Measurements from ENCODE around the gene KIF21B.

Gene KIF21B

GRCh38 chr1:201019321-201019977 is 4.1 kb downstream of the KIF21B start:
- peak; percentile 70 for DNase-seq (ENCODE audit: low spot score)

DNA sequence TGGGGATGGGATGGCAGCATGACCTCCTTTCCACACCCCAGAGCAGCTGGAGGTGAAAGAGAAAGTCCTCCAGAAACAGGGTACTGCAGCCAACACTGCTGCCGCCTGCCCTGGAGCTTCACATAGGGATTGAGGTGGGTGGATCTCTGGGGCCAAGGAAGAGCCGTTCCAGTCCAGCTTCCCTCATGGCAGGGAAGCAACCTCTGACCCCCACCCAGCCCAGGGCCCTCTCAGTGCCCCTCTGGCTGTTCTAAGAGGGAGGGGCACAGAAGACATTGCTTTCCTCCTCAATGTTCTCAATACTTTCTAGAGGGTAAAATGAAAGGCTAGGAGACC is 5.7 kb downstream of the KIF21B start:
- no peak for DNase-seq (ENCODE audit: low spot score)

- DNase-seq (ENCODE audit: low spot score), result no peak
These were observed 6.3 kb downstream of the KIF21B start for GRCh38 chr1:201016943-201017827.

GRCh38 chr1:201016211-201016651 is 7.3 kb downstream of the KIF21B start:
- DNase-seq (ENCODE audit: low spot score), result no peak

GRCh38 chr1:201015551-201016091 is 7.9 kb downstream of the KIF21B start:
- no peak for DNase-seq (ENCODE audit: low spot score)

DNA sequence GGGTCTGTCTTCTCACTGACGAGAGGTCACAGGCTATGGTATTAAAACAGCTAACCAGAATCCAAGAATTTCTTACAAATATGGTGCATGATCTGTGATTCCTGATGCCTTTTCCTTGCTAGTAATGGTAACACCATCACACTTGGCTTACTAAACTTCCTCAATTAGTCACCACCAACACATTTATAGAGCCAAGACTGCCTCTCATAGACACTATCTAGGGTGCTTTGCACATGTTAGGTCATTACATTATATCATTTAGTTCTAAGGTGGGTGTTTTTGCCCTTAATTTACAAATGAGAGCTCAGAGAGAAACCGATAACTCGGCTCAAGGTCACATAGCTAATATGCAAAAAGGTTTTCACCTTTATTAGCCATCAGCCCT is 8.7 kb downstream of the KIF21B start:
- DNase-seq (ENCODE audit: low spot score), result no peak

DNA sequence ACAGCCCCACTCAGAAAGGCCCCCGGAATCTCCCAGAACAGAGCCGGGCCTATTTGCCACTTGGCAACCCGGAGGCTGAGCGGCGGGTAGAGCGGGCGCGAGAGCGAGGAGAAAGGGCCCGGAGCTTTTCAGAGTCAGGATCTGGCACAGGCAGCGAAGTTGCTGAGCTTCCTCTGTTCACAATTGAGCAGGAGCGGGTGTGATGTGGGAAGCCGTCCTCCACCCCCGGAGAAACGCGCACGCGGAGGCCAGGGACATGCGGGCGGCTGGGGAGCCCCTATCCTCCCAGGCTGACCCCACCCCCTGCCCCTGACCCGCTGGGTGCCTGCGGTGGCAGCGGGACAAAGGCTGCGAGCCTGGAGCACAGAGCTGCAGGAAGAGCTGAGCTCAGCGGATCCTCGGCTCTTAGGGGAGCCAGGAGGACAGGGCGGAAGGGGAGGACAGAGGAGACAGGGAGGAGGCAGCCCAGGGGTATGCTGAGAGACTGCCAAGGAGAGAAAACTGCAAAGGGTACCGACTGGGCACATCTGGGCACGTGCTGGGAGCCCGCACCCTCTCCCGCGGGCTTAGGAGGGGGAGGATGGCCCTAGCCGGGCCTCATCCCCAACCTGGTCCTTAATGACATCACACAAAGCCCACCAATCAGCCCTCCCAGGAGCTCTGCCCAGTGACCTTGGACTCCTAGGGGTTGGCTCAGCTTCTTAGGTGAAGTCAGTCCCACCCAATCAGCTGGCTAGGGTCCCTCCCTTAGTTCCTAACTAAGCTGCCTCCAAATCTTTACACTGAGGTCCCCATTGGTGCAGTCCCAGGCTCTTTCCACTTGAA is 9.3 kb downstream of the KIF21B start:
- no peak for DNase-seq (ENCODE audit: low spot score)

GRCh38 chr1:201013031-201013485 is 10.5 kb downstream of the KIF21B start:
- DNase-seq (ENCODE audit: low spot score), result no peak

GRCh38 chr1:201011616-201012015 is 11.9 kb downstream of the KIF21B start:
- no peak for DNase-seq (ENCODE audit: low spot score)

- no peak for DNase-seq (ENCODE audit: low spot score)
These were observed 13.4 kb downstream of the KIF21B start for GRCh38 chr1:201009962-201010645.

GRCh38 chr1:201008666-201009360 is 14.7 kb downstream of the KIF21B start:
- DNase-seq (ENCODE audit: low spot score), result no peak

DNA sequence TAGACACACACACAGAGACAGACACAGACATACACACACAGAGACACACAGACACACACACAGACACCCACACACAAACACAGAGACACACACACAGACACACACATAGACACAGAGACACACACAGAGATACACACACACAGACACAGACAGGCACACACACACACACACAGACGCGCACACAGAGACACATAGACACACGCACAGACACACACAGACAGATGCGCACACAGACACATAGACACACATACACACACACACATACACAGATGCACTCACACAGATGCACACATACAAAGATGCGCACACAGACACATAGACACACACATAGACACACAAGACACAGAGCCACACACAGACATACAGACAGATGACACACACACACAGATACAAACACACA is 16.0 kb downstream of the KIF21B start:
- DNase-seq (ENCODE audit: low spot score), result no peak

DNA sequence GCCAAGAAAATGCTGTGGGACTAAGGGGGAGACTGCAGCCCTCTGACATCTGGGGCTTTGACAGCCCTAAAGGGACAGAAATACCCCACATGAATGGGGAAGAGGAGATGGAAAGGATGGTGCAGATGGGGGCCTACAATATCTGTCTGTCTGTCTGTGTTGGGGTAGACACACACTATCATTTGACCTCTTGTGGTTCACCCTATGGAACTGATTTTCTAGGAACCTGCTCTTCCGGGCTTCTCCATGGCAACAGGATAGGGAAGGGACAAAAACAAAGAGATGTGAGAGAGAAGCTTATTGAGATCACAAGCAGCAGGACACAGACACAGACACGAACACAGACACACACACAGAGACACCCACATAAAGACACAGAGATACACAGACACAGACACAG is 17.1 kb downstream of the KIF21B start:
- no peak for DNase-seq (ENCODE audit: low spot score)

GRCh38 chr1:201004732-201005131 is 18.8 kb downstream of the KIF21B start:
- DNase-seq (ENCODE audit: low spot score), result no peak

DNA sequence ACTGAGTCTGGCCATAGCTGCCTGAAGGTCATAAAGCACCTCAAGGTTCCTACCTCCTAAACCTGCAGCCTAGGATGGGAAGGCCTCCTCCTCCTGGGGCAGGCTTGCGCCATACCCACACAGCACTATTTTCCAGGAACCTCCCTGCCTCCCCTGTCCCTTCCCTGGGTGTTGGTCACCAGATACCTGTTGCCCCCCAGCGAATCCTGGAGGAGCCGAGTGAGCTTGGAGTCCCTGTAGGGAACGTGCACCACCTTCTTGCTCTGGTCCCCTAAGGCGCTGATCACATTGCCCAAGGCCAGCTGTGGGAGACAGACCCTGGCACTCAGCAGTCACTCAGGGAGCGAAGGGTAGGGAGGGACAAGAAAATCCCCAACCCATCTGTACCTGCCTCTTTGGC is 19.4 kb downstream of the KIF21B start:
- no peak for DNase-seq (ENCODE audit: low spot score)

GRCh38 chr1:201002510-201002909 is 21.0 kb downstream of the KIF21B start:
- no peak for DNase-seq (ENCODE audit: low spot score)

- DNase-seq (ENCODE audit: low spot score), result no peak
These were observed 21.6 kb downstream of the KIF21B start for GRCh38 chr1:201001962-201002361.

DNA sequence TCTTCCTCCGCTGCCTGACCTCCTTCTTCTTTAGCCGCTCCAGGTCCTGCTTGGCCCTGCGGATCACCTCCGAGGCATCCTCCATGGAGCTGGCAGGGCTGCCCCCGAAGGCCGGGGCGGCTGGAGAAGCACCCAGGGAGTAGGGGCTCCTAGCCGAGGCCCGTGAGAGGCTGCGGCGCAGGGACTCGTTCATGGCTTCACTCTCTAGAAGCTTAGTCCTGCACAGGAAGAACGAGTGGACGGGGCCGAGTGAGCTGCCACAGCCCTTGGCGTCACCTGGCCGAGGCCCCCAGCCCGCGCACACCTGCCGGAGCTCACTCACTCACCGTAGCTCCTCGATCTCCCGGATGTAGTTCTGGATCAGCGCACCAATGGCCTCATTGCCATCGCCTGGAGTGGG is 23.1 kb downstream of the KIF21B start:
- DNase-seq (ENCODE audit: low spot score), result no peak

DNA sequence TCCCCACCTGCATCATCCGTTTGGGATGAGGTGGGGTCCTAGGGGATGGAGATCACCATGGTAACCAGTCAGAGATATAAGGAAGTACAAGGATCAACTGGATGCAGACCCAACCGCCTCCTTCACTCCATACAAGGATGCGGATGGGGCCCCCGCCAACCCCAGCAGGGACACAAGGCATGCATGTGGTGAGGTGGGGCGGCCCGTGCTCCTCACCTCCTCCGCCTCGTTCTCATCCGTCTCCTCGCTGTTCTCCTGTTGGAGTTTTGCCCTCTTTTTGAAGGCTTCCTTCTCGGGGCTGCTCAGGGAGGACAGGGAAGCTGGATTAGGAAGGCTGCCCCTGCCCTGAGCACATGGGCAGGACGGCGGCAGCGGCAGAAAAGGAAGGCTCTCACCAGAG is 23.8 kb downstream of the KIF21B start:
- DNase-seq (ENCODE audit: low spot score), result no peak

GRCh38 chr1:200998323-200998722 is 25.2 kb downstream of the KIF21B start:
- no peak for DNase-seq (ENCODE audit: low spot score)

DNA sequence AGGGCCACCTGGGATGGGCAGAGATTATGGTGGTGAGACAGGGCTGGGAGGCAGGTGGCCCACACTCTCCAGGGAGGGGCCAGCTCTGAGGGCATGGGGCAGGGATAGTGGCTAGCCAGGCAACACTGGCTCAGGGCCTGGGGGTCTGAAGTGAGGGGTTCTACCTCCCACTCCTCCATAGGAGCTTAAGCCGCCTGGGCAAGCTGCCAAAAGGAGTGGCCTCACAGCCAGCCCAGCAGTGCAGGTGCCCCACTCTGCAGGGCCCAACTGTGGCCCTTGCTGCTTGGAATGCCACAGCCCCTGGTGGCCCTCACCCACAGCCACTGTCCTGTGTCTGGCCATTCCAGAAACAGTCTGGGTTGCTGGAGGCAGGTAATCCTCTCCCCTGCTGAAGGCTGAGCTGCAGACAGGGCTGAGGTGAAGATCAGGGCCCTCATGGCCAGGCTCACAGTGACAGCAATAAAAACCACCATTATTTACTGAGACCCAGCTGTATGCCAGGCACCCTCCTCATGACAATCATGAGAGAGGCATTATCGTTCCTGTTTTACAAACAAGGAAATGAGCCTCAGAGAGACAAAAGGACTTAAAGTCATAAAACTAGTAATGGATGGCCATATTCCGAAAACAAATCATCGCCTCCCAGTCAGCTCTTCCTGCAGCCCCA is 31.0 kb downstream of the KIF21B start:
- DNase-seq (ENCODE audit: low spot score), result no peak

Measured in HuH-7.5 (cell line).